Upper lobe of left lung (tissue), 6 donors: ENCODE results near the gene FOXP4. TPM values are rescaled to one million over a fixed set of nuclear protein-coding genes. Genes with fewer than 3 reads are reported as not detected.

Experiments used
- ATAC-seq, 2 donors: fragments of 200-7000 bp; cut with Tn5 transposase; one replicate each; pipeline ENCODE4 v1.9.1; 2022; ENCODE audit warnings: mild to moderate bottlenecking in 2 of 2, moderate library complexity in 2 of 2; ENCODE audit not compliant: low FRiP score in 2 of 2
- DNase-seq, 2 donors: peaks; one replicate each; pipeline ENCODE4 v3.0.0-alpha.2; 2019 to 2020
- H3K27ac ChIP-seq, 4 donors: fragments of 200-600 bp; sonication (generic); one replicate each; pipeline ENCODE4 v1.5.1; 2016 to 2019
- H3K27me3 ChIP-seq, 4 donors: fragments of 200-600 bp; sonication (generic); one replicate each; pipeline ENCODE4 v1.5.1; 2017 to 2019
- H3K36me3 ChIP-seq, 4 donors: fragments of 200-600 bp; sonication (generic); one replicate each; pipeline ENCODE4 v1.5.1; 2016 to 2019
- H3K4me1 ChIP-seq, 4 donors: fragments of 200-600 bp; sonication (generic); one replicate each; pipeline ENCODE4 v1.5.1; 2018 to 2019
- H3K4me3 ChIP-seq, 4 donors: fragments of 200-600 bp; sonication (generic); one replicate each; pipeline ENCODE4 v1.5.1; 2017 to 2019; ENCODE audit warnings: mild to moderate bottlenecking in 2 of 4, moderate library complexity in 1 of 4
- H3K9me3 ChIP-seq, 4 donors: fragments of 200-600 bp; sonication (generic); one replicate each; pipeline ENCODE4 v1.5.1; 2018 to 2019
- EP300 ChIP-seq, 4 donors: sonication (generic); formaldehyde crosslinking; IDR thresholded peaks; one replicate each; pipeline ENCODE4 v1.5.1; 2017; ENCODE audit warnings: antibody characterized with exemption in 4 of 4, control low read depth in 2 of 4
- POLR2A ChIP-seq, 4 donors: fragments of 450-650 bp; IDR thresholded peaks; one replicate each; pipeline ENCODE4 v1.5.1; 2016 to 2017; ENCODE audit warnings: antibody characterized with exemption in 4 of 4, mild to moderate bottlenecking in 2 of 4
- POLR2AphosphoS5 ChIP-seq, 2 donors: sonication (generic); formaldehyde crosslinking; IDR thresholded peaks; one replicate each; pipeline ENCODE4 v1.5.1; 2017; ENCODE audit warnings: antibody characterized with exemption in 2 of 2
- WGBS, 2 donors: methylation state at CpG; one replicate each; pipeline ENCODE4 v1.1.5; 2017 to 2018; 5-methylcytosine and 5-hydroxymethylcytosine counted together
- total RNA-seq, 6 donors: library from RNA; depleted of rRNA in 4 of 6; stranded (reverse); fragments of >200 nt in 4 of 6; gene quantifications; one replicate each; pipeline versions ENCODE4 v1.1.0 to v1.2.1, GENCODE V29; 2016 to 2021
- TF ChIP-seq, protein P1 (sequence below), 6 experiments: fragments of 450-650 bp in 4 of 6; fragments of 200-600 bp in 2 of 6; sonication (generic) in 2 of 6; IDR thresholded peaks; one replicate each; pipeline ENCODE4 v1.5.1; 2016 to 2019; ENCODE audit warnings: antibody characterized with exemption in 6 of 6
- donor health status: DM: no; HTN: no; CAD: no; lungs with moderate emphysema.
- donor health status: DM: no; HTN: yes; CAD: no; lungs with severe emphysema.

Gene FOXP4
- total RNA-seq, 6 donors from 2014 or later = 21.0 to 52.2 (median 27.7) TPM

DNA sequence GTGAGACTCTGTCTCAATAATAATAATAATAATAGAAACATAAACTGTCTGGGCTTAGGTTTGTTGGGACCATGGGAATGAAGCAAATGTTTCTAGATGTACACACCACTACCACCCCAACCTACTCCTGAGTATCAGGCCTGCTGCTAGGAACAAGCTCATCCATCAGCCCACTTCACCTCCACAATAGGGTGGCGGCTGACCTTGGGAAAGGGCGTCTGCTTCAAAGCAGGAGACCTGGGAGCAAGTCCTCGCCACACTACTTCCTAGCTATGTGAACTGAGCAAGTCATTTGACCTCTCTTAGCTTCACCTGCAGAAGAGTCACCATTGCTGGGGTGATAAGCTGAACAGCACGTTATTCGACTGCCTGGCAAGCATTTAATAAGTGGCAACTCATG is 3.1 kb upstream of the FOXP4 start:
- TF ChIP-seq, protein P1, sequence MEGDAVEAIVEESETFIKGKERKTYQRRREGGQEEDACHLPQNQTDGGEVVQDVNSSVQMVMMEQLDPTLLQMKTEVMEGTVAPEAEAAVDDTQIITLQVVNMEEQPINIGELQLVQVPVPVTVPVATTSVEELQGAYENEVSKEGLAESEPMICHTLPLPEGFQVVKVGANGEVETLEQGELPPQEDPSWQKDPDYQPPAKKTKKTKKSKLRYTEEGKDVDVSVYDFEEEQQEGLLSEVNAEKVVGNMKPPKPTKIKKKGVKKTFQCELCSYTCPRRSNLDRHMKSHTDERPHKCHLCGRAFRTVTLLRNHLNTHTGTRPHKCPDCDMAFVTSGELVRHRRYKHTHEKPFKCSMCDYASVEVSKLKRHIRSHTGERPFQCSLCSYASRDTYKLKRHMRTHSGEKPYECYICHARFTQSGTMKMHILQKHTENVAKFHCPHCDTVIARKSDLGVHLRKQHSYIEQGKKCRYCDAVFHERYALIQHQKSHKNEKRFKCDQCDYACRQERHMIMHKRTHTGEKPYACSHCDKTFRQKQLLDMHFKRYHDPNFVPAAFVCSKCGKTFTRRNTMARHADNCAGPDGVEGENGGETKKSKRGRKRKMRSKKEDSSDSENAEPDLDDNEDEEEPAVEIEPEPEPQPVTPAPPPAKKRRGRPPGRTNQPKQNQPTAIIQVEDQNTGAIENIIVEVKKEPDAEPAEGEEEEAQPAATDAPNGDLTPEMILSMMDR (IDR thresholded peaks at IDR 0.05) = no peak
- TF ChIP-seq POLR2AphosphoS5 (IDR thresholded peaks at IDR 0.05) = no peak
- TF ChIP-seq EP300 (IDR thresholded peaks at IDR 0.05) = no peak
- no peak for TF ChIP-seq POLR2A (IDR thresholded peaks at IDR 0.05)
- Histone ChIP-seq H3K27ac (no peak overlapping the region), H3K9me3 (no peaks in the 10 kb centered on the region), H3K4me3 (no peak overlapping the region), H3K27me3 (peaks cover 0 to 5% (median 2%) of the 10 kb centered on the region in 4 donors), H3K36me3 (no peaks in the 10 kb centered on the region), H3K4me1 (peaks cover 11 to 31% (median 27%) of the 10 kb centered on the region in 4 donors)
- WGBS, 2 donors = 89 to 96% methylated on average over 5 of the region's 5 CpGs
- no peak for ATAC-seq
- DNase-seq = no peak

DNA sequence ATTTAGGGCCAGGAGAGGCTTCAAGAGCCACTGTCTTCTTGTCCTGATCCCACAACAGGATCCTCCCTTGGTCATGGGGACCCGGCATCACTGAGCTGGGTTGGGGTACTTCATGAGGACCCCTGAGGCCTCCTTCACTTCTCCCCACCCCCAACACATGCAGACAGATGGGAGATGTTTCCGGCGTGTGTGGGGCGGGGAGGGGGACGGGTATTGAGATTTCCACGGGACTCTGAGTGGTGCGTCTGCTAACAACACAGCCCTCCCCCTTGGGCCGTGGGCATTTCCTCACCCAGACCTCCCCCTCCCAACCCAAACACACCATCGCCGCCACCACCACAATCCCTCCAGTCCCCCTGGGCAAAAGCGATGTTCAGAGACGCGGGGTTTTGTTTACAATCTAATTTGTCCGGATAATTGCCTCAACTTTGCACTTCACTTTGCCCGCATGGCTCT is 906 bp upstream of the FOXP4 start:
- ATAC-seq (no peak), DNase-seq (no peak)
- H3K4me3 ChIP-seq = peak overlapping the region; percentile 25 to 91 (median 76)
- H3K27me3 ChIP-seq = peaks cover 0 to 5% (median 2%) of the 10 kb centered on the region in 4 donors
- peaks cover 22 to 47% (median 38%) of the 10 kb centered on the region in 4 donors for H3K4me1 ChIP-seq
- TF ChIP-seq POLR2AphosphoS5 (IDR thresholded peaks at IDR 0.05) = no peak
- TF ChIP-seq, protein P1 (IDR thresholded peaks at IDR 0.05) = no peak
- TF ChIP-seq EP300 (IDR thresholded peaks at IDR 0.05) = no peak
- no peak for TF ChIP-seq POLR2A (IDR thresholded peaks at IDR 0.05)
- no peaks in the 10 kb centered on the region for H3K9me3 ChIP-seq
- H3K36me3 ChIP-seq = no peaks in the 10 kb centered on the region
- peak overlapping the region in 3 of 4 donors; percentile 5 to 90 (median 79) for H3K27ac ChIP-seq
- WGBS, 2 donors = 16 to 25% methylated on average over 8 to 15 of the region's 15 CpGs

DNA sequence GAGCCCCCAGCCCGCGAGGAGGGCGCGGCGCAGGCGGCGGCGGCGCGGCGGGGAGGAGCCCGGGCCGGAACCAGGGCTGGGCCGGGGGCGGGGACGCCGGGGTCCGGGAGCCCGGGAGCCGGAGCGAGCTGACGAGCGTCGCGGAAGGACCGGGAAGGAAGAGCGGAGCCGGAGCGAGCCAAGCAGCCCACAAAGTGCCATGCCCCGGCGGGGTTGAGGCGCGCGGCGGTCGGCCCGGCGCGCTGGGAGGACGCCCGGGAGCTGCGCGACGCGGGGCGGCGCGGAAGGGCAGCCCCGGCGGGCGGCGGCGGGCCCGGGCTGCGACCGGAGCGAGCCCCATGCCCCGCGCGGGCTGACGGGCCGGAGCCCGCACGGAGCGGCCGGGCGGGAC is 289 bp downstream of the FOXP4 start:
- peak in 1 of 2 donors; percentile 67 for ATAC-seq
- H3K27ac ChIP-seq = peak overlapping the region; percentile 54 to 90 (median 80)
- no peaks in the 10 kb centered on the region for H3K9me3 ChIP-seq
- peaks cover 0 to 5% (median 0%) of the 10 kb centered on the region in 4 donors for H3K36me3 ChIP-seq
- H3K27me3 ChIP-seq = peaks cover 0 to 5% (median 2%) of the 10 kb centered on the region in 4 donors
- H3K4me3 ChIP-seq = peak overlapping the region; percentile 57 to 91 (median 76)
- 1% methylated on average over 21 of the region's 67 CpGs; no CpG with 5 or more reads in 1 of the 2 donors for WGBS, 2 donors
- DNase-seq = peak in 1 of 2 donors; percentile 94
- peak in 1 of 4 donors; percentile 58 for TF ChIP-seq POLR2A (IDR thresholded peaks at IDR 0.05)
- TF ChIP-seq, protein P1 (IDR thresholded peaks at IDR 0.05) = no peak
- peaks cover 24 to 57% (median 44%) of the 10 kb centered on the region in 4 donors for H3K4me1 ChIP-seq

DNA sequence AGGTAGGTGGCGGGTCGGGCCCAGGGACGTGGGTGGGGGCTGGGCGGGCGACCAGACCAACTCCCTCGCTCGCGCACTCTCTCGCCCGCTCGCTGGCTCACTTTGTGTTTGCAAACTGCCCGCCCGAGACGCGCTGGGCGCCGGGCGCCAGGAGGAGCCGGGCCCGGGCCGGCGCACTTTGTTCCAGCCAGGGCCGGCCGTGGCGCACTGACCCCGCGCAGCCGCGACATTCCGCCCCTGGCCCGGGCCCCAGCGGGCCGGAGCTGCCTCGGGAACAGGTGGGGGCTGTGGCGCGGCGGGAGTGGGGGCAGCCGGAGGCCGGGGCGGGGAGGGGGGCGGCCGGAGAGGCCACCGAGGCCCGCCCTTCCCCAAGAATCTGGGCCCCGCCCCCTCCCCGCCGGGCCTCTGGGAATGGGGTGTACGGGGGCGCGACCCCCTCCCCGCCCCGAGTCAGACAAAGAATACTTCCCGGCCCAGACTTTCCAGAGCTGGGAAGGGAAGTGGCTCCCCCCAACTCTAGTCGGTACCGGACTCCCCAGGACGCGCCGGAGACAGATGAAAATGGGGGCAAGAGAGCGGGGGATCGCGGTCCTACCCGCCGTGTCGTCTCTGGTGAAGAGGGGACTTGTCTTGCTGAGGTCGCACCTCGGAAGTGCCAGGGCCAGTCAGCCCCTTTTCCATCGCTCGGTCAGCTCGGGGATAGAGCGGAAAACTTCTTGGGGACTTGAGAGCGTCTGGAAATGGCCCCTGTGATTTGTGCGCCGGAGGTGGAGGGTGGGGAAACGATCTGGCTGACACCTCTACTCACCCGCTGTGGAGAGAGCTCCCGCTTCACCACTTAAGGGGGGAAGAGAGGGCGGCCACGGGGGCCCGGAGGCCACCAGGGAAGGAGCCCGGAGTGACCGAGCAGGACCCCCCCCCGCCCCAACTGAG is 951 bp downstream of the FOXP4 start:
- peak overlapping the region; percentile 54 to 90 (median 80) for H3K27ac ChIP-seq
- peaks cover 0 to 8% (median 0%) of the 10 kb centered on the region in 4 donors for H3K36me3 ChIP-seq
- DNase-seq (peak in 1 of 2 donors; percentile 91), ATAC-seq (peak in 1 of 2 donors; percentile 20)
- H3K4me1 ChIP-seq = peaks cover 24 to 57% (median 44%) of the 10 kb centered on the region in 4 donors
- H3K9me3 ChIP-seq = no peaks in the 10 kb centered on the region
- H3K27me3 ChIP-seq = peaks cover 0 to 5% (median 2%) of the 10 kb centered on the region in 4 donors
- 0 to 1% methylated on average over 2 to 20 of the region's 82 CpGs for WGBS, 2 donors
- TF ChIP-seq EP300 (IDR thresholded peaks at IDR 0.05) = no peak
- TF ChIP-seq POLR2A (IDR thresholded peaks at IDR 0.05) = no peak
- TF ChIP-seq, protein P1 (IDR thresholded peaks at IDR 0.05) = no peak
- TF ChIP-seq POLR2AphosphoS5 (IDR thresholded peaks at IDR 0.05) = no peak
- H3K4me3 ChIP-seq = peak overlapping the region; percentile 57 to 91 (median 76)
